HG03342 (cell line): ENCODE data around the gene SFT2D3.

ENCODE experiments used
- ATAC-seq: cut with Tn5 transposase; IDR thresholded peaks from one replicate; pipeline ENCODE4 v1.9.1; 2021; ENCODE audit warnings: mild to moderate bottlenecking, moderate library complexity; ENCODE audit not compliant: unreplicated experiment

Gene SFT2D3

DNA sequence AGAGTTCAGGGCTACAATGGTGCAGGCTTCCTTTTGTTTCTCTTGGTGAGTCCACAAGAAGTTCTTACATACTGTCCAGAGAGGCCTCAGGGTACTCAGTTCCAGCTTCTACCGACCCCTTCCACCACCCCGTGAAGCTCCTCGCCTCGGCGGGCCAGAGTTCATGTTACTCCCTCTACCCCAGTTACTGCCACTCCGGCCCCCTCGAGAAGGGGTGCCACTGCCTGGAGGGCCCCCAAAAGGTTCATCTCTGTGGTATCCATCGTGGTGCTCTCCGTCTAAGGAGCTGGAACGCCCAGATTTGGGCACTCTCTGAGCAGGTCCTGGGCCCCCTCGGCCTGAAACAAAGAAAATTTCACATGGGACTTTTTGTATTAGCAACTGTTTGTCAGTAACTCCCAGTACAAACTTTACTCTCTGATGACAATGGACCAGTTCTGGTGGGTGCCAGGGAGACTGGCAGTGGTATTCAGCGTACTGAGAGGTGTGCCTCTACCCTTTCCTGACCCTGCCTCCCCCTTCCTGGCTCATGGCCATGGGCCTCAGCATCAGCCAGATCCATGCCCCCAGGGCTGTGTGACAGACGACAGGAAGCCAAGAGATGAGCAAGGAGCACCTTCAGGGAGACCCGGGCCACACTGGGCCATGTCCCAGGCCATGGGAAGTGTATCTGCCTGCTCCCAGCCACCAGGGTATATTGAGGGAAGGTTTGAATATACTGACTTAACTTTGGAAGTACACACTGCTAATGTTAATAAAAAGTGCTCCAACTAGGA is 5.1 kb downstream of the SFT2D3 start:
- ATAC-seq = no peak

DNA sequence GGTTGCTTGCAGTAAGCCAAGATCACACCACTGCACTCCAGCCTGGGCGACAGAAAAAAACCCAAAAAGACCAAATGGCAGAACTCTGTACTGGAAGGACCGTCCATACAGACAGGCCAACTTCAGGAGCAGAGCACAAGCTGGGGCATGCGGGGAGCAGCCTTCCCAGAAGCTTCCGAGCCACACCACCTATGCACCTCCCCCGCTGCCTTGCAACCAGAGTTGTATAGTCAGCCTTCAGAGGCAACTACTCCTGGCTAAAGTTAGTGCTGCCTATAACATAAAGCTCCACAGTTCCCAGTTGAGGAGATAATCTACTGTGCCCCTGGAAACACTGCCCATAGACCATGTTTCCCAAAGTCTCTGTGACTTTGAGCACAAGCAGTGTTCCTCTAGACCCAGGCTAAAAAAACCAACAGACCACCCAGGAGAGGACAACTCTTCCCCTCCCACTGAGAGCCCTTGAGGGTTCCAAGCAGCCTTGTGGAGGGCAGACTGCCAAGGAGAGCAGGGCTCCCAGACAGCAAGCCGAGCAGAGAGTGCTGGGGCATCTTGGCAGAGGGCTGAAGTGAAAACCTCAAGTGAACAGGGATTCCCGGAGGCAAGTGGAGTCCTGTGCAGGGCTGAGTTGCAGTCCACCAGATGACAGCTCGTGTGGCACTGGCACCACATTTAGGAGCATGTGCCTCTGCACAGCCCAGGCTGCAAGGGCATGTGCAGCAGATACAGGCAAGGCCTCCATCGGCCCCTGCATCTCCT is 6.8 kb downstream of the SFT2D3 start:
- ATAC-seq = no peak

DNA sequence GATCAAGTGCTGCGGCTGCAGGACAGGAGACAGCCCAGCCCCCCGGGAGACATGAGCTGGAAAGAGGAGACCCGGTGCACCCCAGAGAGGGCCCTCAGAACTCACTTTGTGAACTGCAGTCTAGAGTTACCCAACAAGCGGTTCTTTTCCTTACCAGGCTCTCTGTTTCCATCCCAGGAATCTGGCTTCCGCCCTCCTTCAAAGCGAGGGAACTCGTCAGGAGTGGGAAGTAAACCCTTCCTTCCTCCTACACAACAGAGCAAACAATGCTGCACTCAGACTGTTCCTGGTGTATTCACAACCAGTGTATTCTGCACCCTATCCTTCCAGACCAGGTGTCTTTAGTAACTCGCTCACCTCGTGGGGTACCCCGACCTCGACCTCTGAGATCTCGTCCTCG is 8.0 kb downstream of the SFT2D3 start:
- ATAC-seq = no peak

DNA sequence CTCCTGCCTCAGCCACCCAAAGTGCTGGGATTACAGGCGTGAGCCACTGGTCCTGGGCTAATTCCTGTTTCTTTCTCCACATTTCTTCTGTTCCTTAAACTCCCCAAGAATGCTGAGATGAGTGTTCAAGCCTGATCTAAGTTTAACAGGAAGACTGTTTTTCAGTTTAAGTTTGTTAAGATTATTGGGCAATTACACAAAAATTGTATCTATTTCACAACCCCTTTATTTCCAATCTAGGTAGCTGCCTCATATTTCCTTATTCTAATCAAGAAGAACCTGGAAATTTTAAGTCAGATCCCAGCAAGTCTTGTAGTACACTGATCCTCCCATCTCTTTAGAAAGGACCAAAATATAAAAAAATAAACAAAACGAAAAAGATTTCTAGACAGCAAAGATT is 11.7 kb downstream of the SFT2D3 start:
- ATAC-seq = no peak

DNA sequence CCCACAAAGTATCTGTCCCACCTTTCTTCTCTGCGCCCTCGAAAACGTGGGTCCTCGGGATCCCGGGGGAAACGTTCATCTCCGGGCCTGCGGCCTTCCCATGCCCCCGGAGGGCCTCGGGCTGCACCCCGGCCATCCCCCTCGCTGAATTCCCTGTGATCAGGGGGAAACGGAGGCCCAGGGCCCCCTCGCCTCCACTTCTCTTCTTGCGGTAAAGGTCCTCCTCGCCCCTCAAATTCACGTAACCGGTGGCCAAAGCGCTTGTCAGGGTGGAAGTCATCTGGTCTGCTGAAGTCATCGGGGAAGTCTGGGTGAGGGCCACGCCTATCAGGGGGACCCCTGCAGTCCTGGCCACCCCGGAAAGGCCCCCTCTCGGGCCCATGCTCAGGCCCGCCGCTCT is 12.3 kb downstream of the SFT2D3 start:
- no peak for ATAC-seq

DNA sequence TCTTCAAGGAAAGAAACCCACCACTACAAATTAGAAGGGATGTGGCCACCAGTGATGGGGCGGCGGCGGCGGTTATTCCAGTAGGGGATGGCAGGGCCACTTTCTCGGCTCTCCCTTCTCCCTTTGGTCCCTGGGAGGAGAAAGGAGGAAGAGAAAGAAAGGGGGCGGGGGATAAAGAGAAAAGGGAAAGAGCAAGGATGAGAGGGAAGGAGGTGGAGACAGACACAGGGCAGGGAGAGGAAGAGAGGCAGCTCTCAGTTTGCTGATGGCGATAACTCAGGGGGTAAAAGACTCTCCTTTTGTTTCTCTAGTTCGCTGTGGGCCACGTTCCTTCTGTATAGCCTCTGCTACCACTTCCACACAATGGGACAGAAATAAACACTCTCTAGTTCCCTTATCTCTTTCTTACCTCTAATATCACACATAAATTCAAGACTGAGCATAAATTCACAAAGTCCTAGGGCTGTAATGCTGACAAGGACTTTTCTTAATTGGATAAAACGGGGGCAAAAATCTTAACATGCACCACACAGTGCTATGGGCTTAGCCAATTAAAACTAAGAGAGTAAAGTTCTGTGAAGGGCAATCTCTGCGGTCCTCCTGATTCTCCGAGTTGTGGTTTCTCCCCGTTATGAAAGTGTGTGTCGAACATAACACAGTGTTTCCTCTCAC is 14.6 kb downstream of the SFT2D3 start:
- ATAC-seq = no peak

DNA sequence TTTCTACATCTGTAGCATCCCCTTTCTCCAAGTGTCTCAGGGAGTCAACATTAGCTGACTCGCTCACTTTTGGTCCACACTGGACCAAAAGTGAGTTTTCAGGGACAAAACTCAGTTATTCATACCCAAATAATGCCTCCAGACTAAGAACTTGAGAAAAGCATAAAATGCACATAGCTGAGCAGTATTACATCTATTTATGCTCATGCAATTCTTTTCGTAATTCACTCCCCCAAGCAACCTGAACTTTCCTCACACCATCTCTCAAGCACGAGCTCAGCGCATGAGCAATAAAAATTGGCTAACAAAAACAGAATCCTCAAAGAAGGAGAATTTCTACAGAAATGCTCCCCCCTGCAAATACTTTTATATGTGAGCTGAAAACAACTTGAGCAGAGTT is 17.0 kb downstream of the SFT2D3 start:
- ATAC-seq = no peak

DNA sequence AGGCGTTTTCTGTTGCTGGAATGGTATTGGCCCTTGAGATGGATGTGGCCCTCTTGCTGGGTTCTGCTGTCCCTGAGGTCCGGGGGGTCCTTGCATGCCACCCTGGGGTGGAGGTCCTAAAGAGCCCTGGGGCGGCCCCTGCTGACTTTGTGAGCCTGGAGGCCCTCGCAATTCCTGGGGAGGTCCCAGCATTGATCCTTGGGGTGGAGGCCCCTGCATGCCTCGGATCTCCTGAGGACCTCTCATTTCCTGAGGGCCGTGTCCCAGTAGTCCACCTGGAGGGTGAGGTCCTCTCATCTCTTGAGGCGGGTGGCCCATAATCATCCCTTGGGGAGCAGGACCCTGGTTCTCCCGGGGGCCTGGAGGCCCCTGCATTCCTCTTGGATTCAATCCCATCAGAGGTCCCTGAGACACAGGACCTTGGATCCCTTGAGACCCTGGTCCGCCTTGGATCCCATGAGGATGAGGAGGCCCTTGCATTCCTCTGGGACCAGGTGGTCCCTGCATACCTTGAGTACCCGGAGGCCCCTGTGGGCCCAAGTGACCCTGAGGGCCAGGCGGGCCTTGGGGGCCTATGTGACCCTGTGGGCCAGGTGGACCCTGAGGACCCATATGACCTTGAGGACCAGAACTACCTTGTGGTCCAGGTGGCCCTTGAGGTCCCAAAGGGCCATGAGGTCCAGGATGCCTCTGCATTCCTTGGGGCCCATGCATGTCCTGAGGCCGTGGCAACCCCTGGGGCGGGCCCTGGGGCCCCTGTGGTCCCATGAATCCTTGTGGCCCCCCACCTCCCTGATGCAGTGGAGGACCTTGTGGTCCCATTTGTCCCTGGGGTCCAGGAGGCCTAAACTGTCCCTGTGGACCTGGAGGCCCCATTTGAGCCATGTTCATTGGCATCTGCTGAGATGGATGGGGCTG is 18.3 kb downstream of the SFT2D3 start:
- no peak for ATAC-seq

DNA sequence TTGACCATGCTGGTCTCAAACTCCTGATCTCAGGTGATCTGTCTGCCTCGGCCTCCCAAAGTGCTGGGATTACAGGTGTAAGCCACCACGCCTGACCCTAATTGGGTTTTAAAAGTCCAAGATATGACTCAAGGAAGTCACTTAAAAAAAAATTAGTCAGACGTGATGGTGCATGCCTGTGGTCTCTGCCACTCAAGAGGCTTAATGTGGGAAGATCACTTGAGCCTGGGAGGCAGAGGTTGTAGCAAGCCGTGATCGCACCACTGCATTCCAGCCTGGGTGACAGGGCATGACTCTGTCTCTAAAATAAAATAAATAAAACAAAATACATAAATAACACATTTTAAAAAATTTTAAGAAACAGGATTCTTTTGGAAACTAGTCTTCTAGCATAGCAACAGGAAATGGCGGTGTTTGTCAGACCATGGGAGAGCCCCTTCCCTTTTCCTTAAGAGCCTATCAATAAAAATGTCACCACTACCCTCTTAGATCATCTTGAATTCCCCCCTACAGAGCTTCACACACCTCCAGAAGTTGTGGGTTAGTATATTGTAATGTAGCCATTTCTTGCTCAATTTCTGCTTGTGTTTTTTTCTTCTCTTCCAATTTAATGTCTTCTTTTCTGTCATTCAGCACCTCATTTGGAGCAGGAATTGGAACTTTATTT is 20.1 kb downstream of the SFT2D3 start:
- ATAC-seq = no peak

DNA sequence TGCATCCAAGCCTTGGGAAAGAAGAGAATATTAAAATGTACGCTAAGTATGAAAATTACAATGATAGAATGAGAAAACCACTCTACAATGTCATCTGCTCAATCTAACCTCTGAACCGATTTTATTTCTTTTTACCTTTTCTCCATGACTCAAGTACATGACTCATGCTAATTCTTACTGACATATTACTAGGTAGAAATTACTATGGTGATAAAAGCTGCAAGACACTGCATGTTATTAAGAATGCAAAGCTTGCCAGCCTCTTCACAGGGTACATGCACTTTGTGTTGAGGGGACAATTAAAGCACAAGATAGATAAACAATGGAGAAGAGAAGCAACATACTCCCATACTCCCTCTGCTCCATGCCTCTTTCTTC is 20.7 kb downstream of the SFT2D3 start:
- ATAC-seq = no peak

DNA sequence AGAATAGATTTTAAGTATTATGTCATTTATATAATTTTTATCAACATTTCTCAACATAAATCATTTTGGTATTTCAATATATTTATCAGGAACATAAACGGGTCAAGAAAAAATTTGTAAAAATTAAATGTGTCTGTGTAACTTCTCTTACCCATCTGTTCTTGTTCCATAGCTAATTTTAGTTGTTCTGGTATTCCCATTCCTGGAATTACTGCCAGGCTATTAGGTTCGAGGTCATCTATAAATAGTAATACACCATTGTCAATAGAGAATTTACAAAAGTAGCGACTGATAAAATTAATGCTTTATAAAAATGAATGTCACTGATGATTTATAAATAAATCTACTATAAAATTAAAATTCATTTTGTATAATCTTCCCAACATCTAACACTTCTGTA is 21.5 kb downstream of the SFT2D3 start:
- ATAC-seq = no peak

DNA sequence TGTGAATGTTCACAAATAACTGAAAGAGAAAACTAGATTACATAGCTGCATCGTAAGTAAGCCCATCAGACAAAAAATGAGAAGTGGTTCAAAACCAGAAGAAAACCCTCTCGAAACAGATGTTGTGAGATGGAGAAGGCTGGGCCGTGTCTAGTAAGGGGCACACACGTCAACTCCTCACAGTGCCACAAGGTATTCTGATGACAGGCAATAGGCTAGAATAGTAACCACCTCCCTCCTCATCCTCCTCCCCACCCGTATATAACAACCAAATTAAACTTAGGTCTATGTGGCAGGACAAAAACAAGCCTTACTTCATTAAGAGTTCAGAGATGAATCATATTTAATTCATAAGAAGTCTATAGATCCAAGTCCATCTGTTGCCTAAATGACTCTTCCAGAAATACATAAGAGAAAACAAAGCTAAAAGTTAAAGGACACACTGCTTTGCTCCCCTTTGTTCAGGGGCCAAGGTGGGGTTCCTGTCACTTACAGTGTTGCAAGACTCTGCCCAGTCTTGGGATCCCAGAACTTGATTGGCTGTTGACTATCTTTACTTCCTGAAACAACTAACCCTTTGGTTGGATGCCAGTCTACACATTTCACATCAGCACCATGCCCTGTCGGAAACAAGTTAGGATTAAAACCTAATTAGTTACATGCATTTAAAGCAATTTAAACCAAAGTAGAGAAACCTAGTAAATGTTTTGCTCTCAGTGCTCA is 25.0 kb downstream of the SFT2D3 start:
- no peak for ATAC-seq

DNA sequence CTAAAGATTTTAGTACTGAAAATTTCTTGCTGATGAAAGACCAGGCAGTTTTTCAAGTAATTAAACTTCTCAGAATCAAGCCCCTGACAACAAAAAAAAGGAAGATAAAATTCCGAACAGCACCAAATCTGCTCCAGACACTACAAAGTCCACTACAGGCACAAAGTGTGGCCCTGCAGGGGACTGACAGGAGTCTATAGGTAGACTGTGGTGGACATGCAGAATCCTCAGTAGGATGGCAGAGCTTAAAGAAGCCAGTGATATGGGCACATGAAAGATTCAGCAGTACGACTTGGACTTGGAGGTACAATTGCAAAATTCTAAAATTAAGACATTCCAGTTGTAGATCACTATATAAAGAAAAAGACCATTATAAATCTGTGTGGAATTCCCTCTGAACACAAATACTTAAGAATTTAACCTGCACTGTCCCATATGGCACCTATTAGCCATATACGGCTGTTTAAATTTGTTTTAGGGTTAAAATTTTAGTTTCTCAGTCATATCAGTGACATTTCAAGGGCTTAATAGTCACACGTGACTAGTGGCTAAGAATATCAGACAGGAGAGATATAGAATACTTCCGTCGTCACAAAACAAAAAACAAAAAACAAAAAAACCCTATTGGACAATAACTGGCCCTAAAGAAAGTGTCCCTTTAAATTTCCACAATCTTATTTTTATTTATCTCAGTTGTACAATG is 32.0 kb downstream of the SFT2D3 start:
- ATAC-seq = no peak

DNA sequence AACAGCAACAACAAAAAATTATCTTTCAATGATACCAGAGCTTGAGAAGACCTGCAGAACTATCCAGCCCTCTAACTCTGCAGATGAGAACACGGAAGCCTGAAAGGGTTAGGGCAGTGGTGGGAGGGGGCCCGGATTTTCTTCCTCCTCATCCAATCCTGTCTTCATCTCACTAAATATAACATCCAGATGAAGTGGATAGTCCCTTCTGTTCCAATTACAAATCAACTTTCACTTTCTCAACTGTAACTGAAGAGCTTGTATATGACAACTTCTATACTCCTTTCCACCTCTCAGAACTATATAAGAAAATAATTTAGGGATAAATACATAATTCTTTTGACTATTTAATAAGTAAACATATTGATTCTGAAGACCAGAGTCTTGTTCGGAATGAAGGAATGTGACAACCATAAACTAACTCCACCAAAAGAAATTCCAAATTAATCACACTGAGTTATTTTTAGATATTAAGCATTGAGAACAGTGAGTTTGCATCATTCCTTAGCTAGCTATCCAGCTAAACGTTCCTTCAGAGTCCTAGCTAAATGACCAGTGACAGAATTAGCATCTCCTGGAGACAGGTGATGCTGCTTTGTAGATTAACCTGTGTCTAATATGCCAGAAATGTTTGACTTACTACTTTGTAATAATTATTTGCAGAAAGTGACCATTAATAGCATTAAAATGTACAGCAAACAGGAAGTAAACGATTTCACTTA is 32.7 kb downstream of the SFT2D3 start:
- no peak for ATAC-seq

DNA sequence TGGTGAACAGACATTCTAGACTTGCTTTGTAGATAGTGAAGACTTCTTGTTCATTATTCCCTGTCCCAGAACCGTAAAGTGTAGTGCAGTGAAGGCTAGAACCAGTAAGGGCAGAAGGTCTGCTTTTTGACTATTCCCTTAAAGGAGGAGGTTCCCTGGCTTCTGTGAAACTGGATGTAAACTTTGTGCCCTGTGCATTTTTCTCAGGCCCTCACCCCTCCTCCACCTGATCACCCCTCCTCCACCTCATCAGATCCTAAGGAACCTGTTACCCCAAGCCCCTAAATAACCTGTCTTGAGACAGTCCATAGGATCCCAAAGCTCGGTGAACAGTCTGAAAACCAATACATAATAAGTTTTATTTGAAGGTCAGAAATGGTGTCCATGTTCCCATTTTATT is 33.7 kb downstream of the SFT2D3 start:
- no peak for ATAC-seq

DNA sequence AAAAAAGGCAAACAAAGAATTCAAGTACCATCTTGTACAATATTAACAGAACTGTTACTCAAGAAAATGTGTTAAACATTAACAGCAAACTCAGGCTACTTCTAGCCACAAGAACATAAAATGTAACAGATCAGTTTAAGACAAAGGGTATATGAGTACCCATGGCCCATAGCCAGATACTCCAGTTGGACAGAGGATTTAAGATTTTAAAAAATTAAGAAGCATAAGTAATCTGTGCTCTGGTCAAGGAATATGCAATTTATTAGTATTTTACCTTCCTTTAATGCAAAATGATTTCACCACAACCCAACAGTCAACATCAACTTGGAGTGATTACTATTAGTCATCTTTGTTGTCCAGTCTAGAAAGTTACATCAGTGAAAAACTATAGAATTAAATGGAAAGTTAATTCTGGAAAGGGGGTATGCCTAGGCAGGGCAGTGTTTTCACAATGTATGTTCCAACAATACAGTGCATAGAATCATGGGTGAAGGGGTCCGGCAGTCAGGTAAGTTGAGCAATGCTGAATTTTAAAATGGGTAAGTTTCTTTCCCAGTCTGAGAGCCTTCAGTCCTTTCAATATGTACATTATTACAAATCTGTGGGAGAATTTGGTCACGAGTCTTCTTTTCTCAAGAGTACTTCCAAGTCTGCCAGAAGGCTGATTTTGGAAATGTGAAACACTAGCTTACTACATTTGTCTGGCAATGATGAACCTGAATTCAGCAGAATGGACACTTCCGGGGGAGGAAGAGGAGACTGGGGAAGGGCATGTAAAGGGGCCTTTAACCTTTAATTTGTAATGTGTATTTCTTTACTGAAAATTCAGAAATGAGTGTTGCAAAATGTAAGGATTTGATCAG is 34.5 kb downstream of the SFT2D3 start:
- ATAC-seq = peak; percentile 61

DNA sequence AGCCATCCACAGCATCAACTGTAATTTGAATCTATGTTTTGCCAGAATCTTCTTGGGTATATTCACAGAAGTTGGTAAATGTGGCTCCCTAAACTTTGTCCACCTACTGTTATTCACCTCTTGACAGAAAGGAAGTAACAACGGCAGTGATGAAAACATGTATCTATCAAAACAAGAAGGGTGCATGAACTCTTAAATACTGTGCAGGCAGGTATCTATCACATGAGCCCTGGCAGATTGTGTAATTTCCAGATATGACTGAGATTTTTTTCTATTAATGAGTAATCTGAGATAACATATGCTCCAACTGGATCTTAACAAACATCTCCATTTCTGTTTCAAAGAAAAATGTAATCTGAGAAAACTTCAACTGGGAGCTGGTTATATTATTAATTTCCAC is 36.6 kb downstream of the SFT2D3 start:
- no peak for ATAC-seq

DNA sequence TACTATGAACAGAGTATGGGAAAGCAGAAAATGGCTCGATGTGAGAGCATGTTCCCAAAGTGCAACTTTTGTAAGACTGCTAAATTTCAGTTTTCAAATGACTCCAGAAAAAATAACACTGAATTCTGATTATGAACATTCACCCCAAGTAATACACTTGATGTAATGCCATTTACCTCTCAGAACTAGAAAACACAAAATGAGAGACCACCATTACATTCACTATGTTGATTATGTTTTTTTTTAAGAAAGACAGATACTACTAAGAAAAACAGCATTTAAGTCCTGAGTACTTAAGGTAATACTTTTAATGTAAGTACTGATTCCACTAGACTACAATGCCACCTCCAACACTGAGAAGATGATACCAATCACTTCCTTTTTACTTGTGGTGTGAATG is 38.5 kb downstream of the SFT2D3 start:
- no peak for ATAC-seq
